ENCODE measurements around the gene OR2T3.
"Not testable (repeated sequence)": the region's sequence is repeated elsewhere in the genome, so short reads cannot be mapped to it uniquely, and the experiment has no call there.

- TF ChIP-seq EZH2 (IDR thresholded peaks at IDR 0.05; ENCODE audit: borderline replicate concordance, low read length); CTCF (conservative IDR thresholded peaks at IDR 0.05 in 1 of 2, IDR thresholded peaks at IDR 0.05 in 1 of 2; ENCODE audit: extremely low read depth in 1 of 2, insufficient read depth in 1 of 2, low read depth in 1 of 2, low read length in 2 of 2): not testable (repeated sequence)
Measured at GRCh38 chr1:248438668-248439067, 34.5 kb upstream of the OR2T3 start.

Measured in mammary epithelial cell (primary cell).